Heart left ventricle (tissue), 16 donors: ENCODE data around the gene PIK3R1. TPM values are rescaled to one million over a fixed set of nuclear protein-coding genes. Genes with fewer than 3 reads are reported as not detected.
A peak's percentile ranks its signal among the peaks of the same experiment; 100 is the strongest.

Experiments used
- ATAC-seq, 4 donors: fragments of 200-7000 bp; cut with Tn5 transposase; one replicate each; pipeline ENCODE4 v1.9.1; 2020 to 2022; ENCODE audit warnings: moderate library complexity in 4 of 4, mild to moderate bottlenecking in 3 of 4, moderate number of reproducible peaks in 1 of 4
- DNase-seq, 5 donors: peaks; one replicate each; pipeline ENCODE4 v3.0.0-alpha.2; 2020
- H3K27ac ChIP-seq, 12 donors: fragments of 200-600 bp; sonication (generic) in 4 of 12; one replicate each; pipeline versions ENCODE4 v1.5.0 to v1.8.0; 2016 to 2022; ENCODE audit warnings: mild to moderate bottlenecking in 2 of 12
- H3K27me3 ChIP-seq, 9 donors: fragments of 200-600 bp; sonication (generic) in 2 of 9; one replicate each; pipeline versions ENCODE4 v1.5.1 to v1.8.0; 2016 to 2022; ENCODE audit warnings: mild to moderate bottlenecking in 3 of 9
- H3K36me3 ChIP-seq, 9 donors: fragments of 200-600 bp; sonication (generic) in 2 of 9; one replicate each; pipeline versions ENCODE4 v1.5.0 to v1.8.0; 2018 to 2022; ENCODE audit warnings: mild to moderate bottlenecking in 2 of 9
- H3K4me1 ChIP-seq, 12 donors: fragments of 200-600 bp; sonication (generic) in 4 of 12; one replicate each; pipeline versions ENCODE4 v1.5.0 to v1.8.0; 2016 to 2022; ENCODE audit warnings: mild to moderate bottlenecking in 3 of 12
- H3K4me3 ChIP-seq, 12 donors: fragments of 200-600 bp; sonication (generic) in 4 of 12; one replicate each; pipeline versions ENCODE4 v1.5.0 to v1.8.0; 2017 to 2022; ENCODE audit warnings: mild to moderate bottlenecking in 9 of 12, moderate library complexity in 4 of 12
- H3K9me3 ChIP-seq, 12 donors: fragments of 200-600 bp; sonication (generic) in 4 of 12; one replicate each; pipeline versions ENCODE4 v1.5.0 to v1.8.0; 2016 to 2022; ENCODE audit warnings: mild to moderate bottlenecking in 1 of 12
- CTCF ChIP-seq, 12 donors: fragments of 200-600 bp; sonication (generic) in 4 of 12; IDR thresholded peaks; one replicate each; pipeline versions ENCODE4 v1.5.0 to v1.8.0; 2018 to 2022; ENCODE audit warnings: antibody characterized with exemption in 12 of 12, mild to moderate bottlenecking in 5 of 12
- POLR2A ChIP-seq, 2 donors: fragments of 450-650 bp; IDR thresholded peaks; one replicate each; pipeline ENCODE4 v1.6.1; 2017; ENCODE audit warnings: antibody characterized with exemption in 2 of 2, mild to moderate bottlenecking in 2 of 2, moderate library complexity in 2 of 2
- WGBS, 4 donors: extraction: QIAGEN DNeasy Blood & Tissue Kit in 2 of 4; methylation state at CpG; one replicate each; pipeline versions ENCODE4 v1.1.5 to v1.1.7; 2013 to 2018; 5-methylcytosine and 5-hydroxymethylcytosine counted together
- intact Hi-C, 10 donors: fragments of 100-400 bp; cut with DNase I; formaldehyde crosslinking; loops; one replicate each; pipeline versions ENCODE4 v1.11.1 to v1.14.2; 2022
- polyA plus RNA-seq, 2 donors: library from polyadenylated mRNA; stranded (reverse); fragments of 200-250 nt; gene quantifications; one replicate each; pipeline ENCODE4 v1.2.3, GENCODE V29; 2013
- total RNA-seq, 9 donors: library from RNA; depleted of rRNA in 2 of 9; stranded (reverse); fragments of >200 nt in 2 of 9; fragmentation: NEBNext Ultra II Directional in 3 of 9; extraction: Animal tissue kit (Norgen Biotek cat#: 25700) in 3 of 9; gene quantifications; one replicate each; pipeline versions ENCODE4 v1.1.0 to v1.2.4, GENCODE V29; 2016 to 2023
- donor health status: ischemic (EF 13 %, LVEDD 7.1; RV severe dilation, severe dysfunction).
- donor health status: healthy with polysubstance abuse.
- donor health status: DM: no; HTN: yes; CAD: no.
- donor health status: DM: no; HTN: no; CAD: no.
- donor health status: ischemic (EF 25% LVEDD 6.9; RV normal size, moderate dysfunction).
- donor health status: ischemic (EF 25% LVEDD 5.7; RV mildly dilated, moderate dysfunction).
- donor health status: healthy.
- donor health status: DM: yes; HTN: yes; CAD: no.
- donor health status: ischemic (EF 35%, LVEDD 5.7; RV mildly dilated, moderate dysfunction).
- donor health status: nonischemic (EF 11% LVEDD 7.7; RV severe dilation, severe dysfunction).
- donor health status: DM: yes; HTN: yes; CAD: no.
- donor health status: PGD.
- donor health status: ischemic (EF 29% LVEDD 5.4; RV normal size, mild dysfunction).
- donor health status: nonischemic (EF 23%, LVEDD 6.1; RV moderate dilation, normal function).

The PIK3R1 gene
- total and polyA plus RNA-seq, 11 donors = 16.3 to 221 (median 102) TPM

GRCh38 chr5:68225188-68225910 is 9.8 kb downstream of the PIK3R1 start:
- Histone ChIP-seq H3K27ac (peak overlapping the region; percentile 6 to 75 (median 58)), H3K27me3 (no peaks in the 10 kb centered on the region), H3K4me1 (peaks cover 8 to 93% (median 85%) of the 10 kb centered on the region in 12 donors), H3K9me3 (peaks cover 0 to 10% (median 3%) of the 10 kb centered on the region in 12 donors), H3K36me3 (peaks cover 0 to 33% (median 25%) of the 10 kb centered on the region in 9 donors), H3K4me3 (peak overlapping the region in 5 of 12 donors; percentile 0 to 13 (median 10))
- DNase-seq = peak in 4 of 5 donors; percentile 61 to 81 (median 62)
- whole genome bisulfite sequencing, 4 donors = 39 to 50% (median 43%) methylated on average over 12 of the region's 12 CpGs
- TF ChIP-seq CTCF (IDR thresholded peaks at IDR 0.05) (no peak), POLR2A (IDR thresholded peaks at IDR 0.05) (no peak)
- intact Hi-C loops = loop anchor here in 1 of 10 donors (10.0 kb wide), 1 partner anchor 411 kb away; no protein-coding TSS in a partner anchor
- peak; percentile 37 to 70 (median 54) for ATAC-seq

GRCh38 chr5:68225911-68226545 is 10.5 kb downstream of the PIK3R1 start:
- WGBS, 4 donors = 20 to 35% (median 29%) methylated on average over 15 of the region's 15 CpGs
- ATAC-seq = peak; percentile 62 to 86 (median 75)
- TF ChIP-seq CTCF (IDR thresholded peaks at IDR 0.05) (no peak), POLR2A (IDR thresholded peaks at IDR 0.05) (no peak)
- Histone ChIP-seq H3K4me3 (peak overlapping the region in 5 of 12 donors; percentile 0 to 13 (median 10)), H3K9me3 (peaks cover 0 to 4% (median 0%) of the 10 kb centered on the region in 12 donors), H3K27ac (peak overlapping the region; percentile 6 to 75 (median 58)), H3K36me3 (peaks cover 0 to 40% (median 26%) of the 10 kb centered on the region in 9 donors), H3K27me3 (no peaks in the 10 kb centered on the region), H3K4me1 (peaks cover 8 to 97% (median 91%) of the 10 kb centered on the region in 12 donors)
- peak in 3 of 5 donors; percentile 46 to 76 (median 60) for DNase-seq
- intact Hi-C loops = loop anchor here in 1 of 10 donors (10.0 kb wide), 1 partner anchor 411 kb away; no protein-coding TSS in a partner anchor

GRCh38 chr5:68226546-68227073 is 11.1 kb downstream of the PIK3R1 start:
- Histone ChIP-seq H3K9me3 (no peaks in the 10 kb centered on the region), H3K4me3 (peak overlapping the region in 1 of 12 donors; percentile 1), H3K36me3 (peaks cover 0 to 42% (median 23%) of the 10 kb centered on the region in 9 donors), H3K4me1 (peaks cover 10 to 98% (median 93%) of the 10 kb centered on the region in 12 donors), H3K27me3 (no peaks in the 10 kb centered on the region), H3K27ac (peak overlapping the region in 11 of 12 donors; percentile 4 to 75 (median 59))
- ATAC-seq (peak in 1 of 4 donors; percentile 6), DNase-seq (no peak)
- intact Hi-C loops = loop anchor here in 1 of 10 donors (10.0 kb wide), 1 partner anchor 412 kb away; no protein-coding TSS in a partner anchor
- no peak for TF ChIP-seq CTCF (IDR thresholded peaks at IDR 0.05)
- no peak for TF ChIP-seq POLR2A (IDR thresholded peaks at IDR 0.05)
- WGBS, 4 donors = 50 to 61% (median 54%) methylated on average over 8 of the region's 8 CpGs
